ENCODE results near the gene THAP10. TPM values are rescaled to one million over a fixed set of nuclear protein-coding genes. Genes with fewer than 3 reads are reported as not detected.

THAP10 gene
- total and polyA plus RNA-seq, 9 of the 15 experiments (the other 6 are each of a cell fraction or from before 2014, with no cell fraction given): 0.04 to 0.28 (median 0.09) TPM; not detected in 3

DNA sequence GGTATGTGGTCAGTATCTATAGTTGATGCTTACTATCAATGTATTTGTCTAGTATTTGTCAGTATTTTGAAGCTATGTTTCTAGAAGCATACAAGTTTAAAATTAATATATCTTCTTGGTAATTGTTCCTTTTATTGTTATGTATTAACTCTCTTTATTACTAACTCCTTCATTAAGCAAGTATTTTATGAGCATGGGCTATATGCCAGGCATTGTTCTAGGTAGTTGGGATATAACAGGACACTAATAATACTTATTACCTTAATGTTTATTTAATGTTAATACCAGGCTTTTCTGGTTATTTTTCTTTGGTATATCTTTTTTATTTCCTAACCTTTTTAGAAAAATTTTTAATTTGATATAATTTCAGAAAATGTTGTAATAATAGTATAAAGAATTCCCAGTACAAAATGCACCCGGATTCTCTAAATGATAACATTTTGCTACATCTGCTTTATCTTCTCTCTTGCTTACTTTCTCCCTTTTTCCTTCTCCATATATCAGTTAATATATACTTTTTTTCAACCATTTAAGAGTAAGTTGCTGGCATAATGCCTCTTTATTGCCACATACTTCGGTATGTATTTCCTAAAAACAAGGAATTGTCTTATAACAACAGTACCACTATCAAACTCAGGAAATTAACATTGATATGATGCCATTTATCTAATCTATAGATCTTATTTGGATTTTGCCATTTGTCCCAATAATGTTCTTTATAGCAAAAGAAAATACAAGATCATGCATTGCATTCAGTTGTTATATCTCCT lies 31.3 kb upstream of the THAP10 start:
- 0% methylated on average over 2 of the region's 2 CpGs for WGBS (ENCODE audit: insufficient coverage, low coverage, missing lambda C conversion rate)
- intact Hi-C loops (cut with micrococcal nuclease) (no loop called here), in situ Hi-C loops (cut with MboI) (no loop called here)
- DNase-seq (ENCODE audit: extremely low read depth in 1 of 4, low spot score in 3 of 4) (no peak), ATAC-seq (no peak), FAIRE-seq (no peak)
- ChIA-PET CTCF (ENCODE audit: low intra/inter-chr PET ratio) (no interaction called here), POLR2A (no interaction called here)
- no peak for TF ChIP-seq MBD2 (IDR thresholded peaks at IDR 0.05; ENCODE audit: borderline replicate concordance, low read depth)
- TF ChIP-seq PHB2 (IDR thresholded peaks at IDR 0.05; ENCODE audit: low read depth): no peak
- no peak for TF ChIP-seq TFAM (CRISPR knock-in tag; conservative IDR thresholded peaks at IDR 0.05)
- no peak for TF ChIP-seq CSDE1 (IDR thresholded peaks at IDR 0.05)
- no peak for TF ChIP-seq SNIP1 (IDR thresholded peaks at IDR 0.05; ENCODE audit: low read depth)
- no peak for TF ChIP-seq SP1 (CRISPR knock-in tag; IDR thresholded peaks at IDR 0.05)
- H3K9me3 ChIP-seq (replicated peaks; ENCODE audit: control insufficient read depth, insufficient read depth, low read depth, low read length): no peaks in the 10 kb centered on the region
- H4K20me1 ChIP-seq (replicated peaks; ENCODE audit: control insufficient read depth, insufficient read depth, low read length): no peaks in the 10 kb centered on the region
- no peak overlapping the region for H3K4me2 ChIP-seq (ENCODE audit: insufficient read depth, low read length)
- no peak overlapping the region for H3K9ac ChIP-seq (ENCODE audit: insufficient read depth in 1 of 2, low read depth in 2 of 2, low read length in 2 of 2)
- no TSS peak for BruUV-seq (replicated peaks)
- H2AFZ ChIP-seq (ENCODE audit: low read depth, low read length): no peak overlapping the region
- H3K27ac ChIP-seq (ENCODE audit: extremely low read depth, low read depth, low read length): no peak overlapping the region
- no peaks in the 10 kb centered on the region for H3K36me3 ChIP-seq (ENCODE audit: control insufficient read depth, insufficient read depth, low read length)
- no peak overlapping the region for H3K4me3 ChIP-seq
- H3K27me3 ChIP-seq (ENCODE audit: control insufficient read depth in 2 of 2, insufficient read depth in 2 of 2, low read length in 2 of 2): no peaks in the 10 kb centered on the region
- H3K79me2 ChIP-seq (ENCODE audit: control insufficient read depth, insufficient read depth, low read length): no peaks in the 10 kb centered on the region
- no peaks in the 10 kb centered on the region for H3K9me1 ChIP-seq (ENCODE audit: control insufficient read depth, insufficient read depth, low read length)
- H3K4me1 ChIP-seq (replicated peaks in 1 of 2; ENCODE audit: control insufficient read depth in 2 of 2, insufficient read depth in 2 of 2, low read length in 2 of 2): no peaks in the 10 kb centered on the region

GRCh38 chr15:70922119-70922518 lies 29.9 kb upstream of the THAP10 start:
- CTCF ChIA-PET (ENCODE audit: low intra/inter-chr PET ratio): no interaction called here
- no peaks in the 10 kb centered on the region for H3K79me2 ChIP-seq (ENCODE audit: control insufficient read depth, insufficient read depth, low read length)
- no peak overlapping the region for H3K9ac ChIP-seq (ENCODE audit: insufficient read depth in 1 of 2, low read depth in 2 of 2, low read length in 2 of 2)
- H3K27ac ChIP-seq (ENCODE audit: extremely low read depth, low read depth, low read length): no peak overlapping the region
- no peak overlapping the region for H3K4me2 ChIP-seq (ENCODE audit: insufficient read depth, low read length)
- no peaks in the 10 kb centered on the region for H3K9me1 ChIP-seq (ENCODE audit: control insufficient read depth, insufficient read depth, low read length)
- H3K27me3 ChIP-seq (ENCODE audit: control insufficient read depth in 2 of 2, insufficient read depth in 2 of 2, low read length in 2 of 2): no peaks in the 10 kb centered on the region
- H4K20me1 ChIP-seq (replicated peaks; ENCODE audit: control insufficient read depth, insufficient read depth, low read length): no peaks in the 10 kb centered on the region
- intact Hi-C loops (cut with micrococcal nuclease) (no loop called here), in situ Hi-C loops (cut with MboI) (no loop called here)
- FAIRE-seq: no peak
- H3K36me3 ChIP-seq (ENCODE audit: control insufficient read depth, insufficient read depth, low read length): no peaks in the 10 kb centered on the region
- 0% methylated on average over 2 of the region's 2 CpGs for WGBS (ENCODE audit: insufficient coverage, low coverage, missing lambda C conversion rate)
- no peak for ATAC-seq
- no peaks in the 10 kb centered on the region for H3K9me3 ChIP-seq (replicated peaks; ENCODE audit: control insufficient read depth, insufficient read depth, low read depth, low read length)
- no peak for DNase-seq (ENCODE audit: extremely low read depth in 1 of 4, low spot score in 3 of 4)
- no peak overlapping the region for H2AFZ ChIP-seq (ENCODE audit: low read depth, low read length)
- H3K4me3 ChIP-seq: no peak overlapping the region
- POLR2A ChIA-PET: no interaction called here
- no TSS peak for BruUV-seq (replicated peaks)
- H3K4me1 ChIP-seq (replicated peaks in 1 of 2; ENCODE audit: control insufficient read depth in 2 of 2, insufficient read depth in 2 of 2, low read length in 2 of 2): no peaks in the 10 kb centered on the region
- TF ChIP-seq, protein P1, sequence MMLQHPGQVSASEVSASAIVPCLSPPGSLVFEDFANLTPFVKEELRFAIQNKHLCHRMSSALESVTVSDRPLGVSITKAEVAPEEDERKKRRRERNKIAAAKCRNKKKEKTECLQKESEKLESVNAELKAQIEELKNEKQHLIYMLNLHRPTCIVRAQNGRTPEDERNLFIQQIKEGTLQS (IDR thresholded peaks at IDR 0.05): no peak
- TF ChIP-seq, protein P1 (CRISPR knock-in tag; conservative IDR thresholded peaks at IDR 0.05): no peak
- TF ChIP-seq ATF6 (CRISPR knock-in tag; IDR thresholded peaks at IDR 0.05): no peak
- TF ChIP-seq, protein P2, sequence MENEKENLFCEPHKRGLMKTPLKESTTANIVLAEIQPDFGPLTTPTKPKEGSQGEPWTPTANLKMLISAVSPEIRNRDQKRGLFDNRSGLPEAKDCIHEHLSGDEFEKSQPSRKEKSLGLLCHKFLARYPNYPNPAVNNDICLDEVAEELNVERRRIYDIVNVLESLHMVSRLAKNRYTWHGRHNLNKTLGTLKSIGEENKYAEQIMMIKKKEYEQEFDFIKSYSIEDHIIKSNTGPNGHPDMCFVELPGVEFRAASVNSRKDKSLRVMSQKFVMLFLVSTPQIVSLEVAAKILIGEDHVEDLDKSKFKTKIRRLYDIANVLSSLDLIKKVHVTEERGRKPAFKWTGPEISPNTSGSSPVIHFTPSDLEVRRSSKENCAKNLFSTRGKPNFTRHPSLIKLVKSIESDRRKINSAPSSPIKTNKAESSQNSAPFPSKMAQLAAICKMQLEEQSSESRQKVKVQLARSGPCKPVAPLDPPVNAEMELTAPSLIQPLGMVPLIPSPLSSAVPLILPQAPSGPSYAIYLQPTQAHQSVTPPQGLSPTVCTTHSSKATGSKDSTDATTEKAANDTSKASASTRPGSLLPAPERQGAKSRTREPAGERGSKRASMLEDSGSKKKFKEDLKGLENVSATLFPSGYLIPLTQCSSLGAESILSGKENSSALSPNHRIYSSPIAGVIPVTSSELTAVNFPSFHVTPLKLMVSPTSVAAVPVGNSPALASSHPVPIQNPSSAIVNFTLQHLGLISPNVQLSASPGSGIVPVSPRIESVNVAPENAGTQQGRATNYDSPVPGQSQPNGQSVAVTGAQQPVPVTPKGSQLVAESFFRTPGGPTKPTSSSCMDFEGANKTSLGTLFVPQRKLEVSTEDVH (IDR thresholded peaks at IDR 0.05; ENCODE audit: low read depth, partially characterized antibody): no peak

All from K562 (cell line).